ENCODE measurements around the gene RABGGTA.

The RABGGTA gene

DNA sequence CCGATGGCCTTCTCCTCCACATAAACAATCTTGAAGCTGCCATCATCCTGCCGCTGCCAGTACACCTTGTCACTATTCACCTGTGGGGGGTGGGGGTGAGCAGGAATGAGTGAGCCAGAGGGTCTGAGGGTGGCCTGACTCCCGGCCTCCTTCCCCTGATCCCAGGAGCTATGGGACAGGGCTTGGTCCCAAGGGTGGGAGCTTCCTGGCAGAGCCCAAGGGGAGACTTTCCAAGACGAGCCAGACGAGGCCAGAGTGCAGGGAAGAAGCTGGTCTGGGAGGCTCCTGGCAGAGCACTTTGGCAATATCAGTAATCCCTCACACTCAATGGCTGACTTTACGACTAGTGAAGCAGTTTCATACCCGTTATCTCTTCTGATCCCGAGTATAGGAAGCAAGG, 16.0 kb downstream of the RABGGTA start:
- Histone ChIP-seq H3K9ac (ENCODE audit: low read length) (no peak overlapping the region), H3K27ac (ENCODE audit: low read length) (no peak overlapping the region), H3K36me3 (replicated peaks; ENCODE audit: low read depth, low read length) (no peaks in the 10 kb centered on the region), H3K4me3 (ENCODE audit: low read length) (no peak overlapping the region), H4K20me1 (ENCODE audit: insufficient read depth, low read length) (no peaks in the 10 kb centered on the region), H3K4me1 (ENCODE audit: low read length) (peaks cover 9% of the 10 kb centered on the region), H3K27me3 (ENCODE audit: low read depth, low read length) (no peaks in the 10 kb centered on the region), H2AFZ (ENCODE audit: low read depth, low read length) (no peak overlapping the region), H3K4me2 (ENCODE audit: low read length) (no peak overlapping the region), H3K9me3 (ENCODE audit: insufficient read depth, low read length) (no peaks in the 10 kb centered on the region), H3K79me2 (ENCODE audit: low read length) (no peaks in the 10 kb centered on the region)
- TF ChIP-seq, protein P1, sequence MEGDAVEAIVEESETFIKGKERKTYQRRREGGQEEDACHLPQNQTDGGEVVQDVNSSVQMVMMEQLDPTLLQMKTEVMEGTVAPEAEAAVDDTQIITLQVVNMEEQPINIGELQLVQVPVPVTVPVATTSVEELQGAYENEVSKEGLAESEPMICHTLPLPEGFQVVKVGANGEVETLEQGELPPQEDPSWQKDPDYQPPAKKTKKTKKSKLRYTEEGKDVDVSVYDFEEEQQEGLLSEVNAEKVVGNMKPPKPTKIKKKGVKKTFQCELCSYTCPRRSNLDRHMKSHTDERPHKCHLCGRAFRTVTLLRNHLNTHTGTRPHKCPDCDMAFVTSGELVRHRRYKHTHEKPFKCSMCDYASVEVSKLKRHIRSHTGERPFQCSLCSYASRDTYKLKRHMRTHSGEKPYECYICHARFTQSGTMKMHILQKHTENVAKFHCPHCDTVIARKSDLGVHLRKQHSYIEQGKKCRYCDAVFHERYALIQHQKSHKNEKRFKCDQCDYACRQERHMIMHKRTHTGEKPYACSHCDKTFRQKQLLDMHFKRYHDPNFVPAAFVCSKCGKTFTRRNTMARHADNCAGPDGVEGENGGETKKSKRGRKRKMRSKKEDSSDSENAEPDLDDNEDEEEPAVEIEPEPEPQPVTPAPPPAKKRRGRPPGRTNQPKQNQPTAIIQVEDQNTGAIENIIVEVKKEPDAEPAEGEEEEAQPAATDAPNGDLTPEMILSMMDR (IDR thresholded peaks at IDR 0.05; ENCODE audit: low read depth, low read length) = no peak
- no peak for TF ChIP-seq EZH2phosphoT487 (IDR thresholded peaks at IDR 0.05; ENCODE audit: low read depth)

DNA sequence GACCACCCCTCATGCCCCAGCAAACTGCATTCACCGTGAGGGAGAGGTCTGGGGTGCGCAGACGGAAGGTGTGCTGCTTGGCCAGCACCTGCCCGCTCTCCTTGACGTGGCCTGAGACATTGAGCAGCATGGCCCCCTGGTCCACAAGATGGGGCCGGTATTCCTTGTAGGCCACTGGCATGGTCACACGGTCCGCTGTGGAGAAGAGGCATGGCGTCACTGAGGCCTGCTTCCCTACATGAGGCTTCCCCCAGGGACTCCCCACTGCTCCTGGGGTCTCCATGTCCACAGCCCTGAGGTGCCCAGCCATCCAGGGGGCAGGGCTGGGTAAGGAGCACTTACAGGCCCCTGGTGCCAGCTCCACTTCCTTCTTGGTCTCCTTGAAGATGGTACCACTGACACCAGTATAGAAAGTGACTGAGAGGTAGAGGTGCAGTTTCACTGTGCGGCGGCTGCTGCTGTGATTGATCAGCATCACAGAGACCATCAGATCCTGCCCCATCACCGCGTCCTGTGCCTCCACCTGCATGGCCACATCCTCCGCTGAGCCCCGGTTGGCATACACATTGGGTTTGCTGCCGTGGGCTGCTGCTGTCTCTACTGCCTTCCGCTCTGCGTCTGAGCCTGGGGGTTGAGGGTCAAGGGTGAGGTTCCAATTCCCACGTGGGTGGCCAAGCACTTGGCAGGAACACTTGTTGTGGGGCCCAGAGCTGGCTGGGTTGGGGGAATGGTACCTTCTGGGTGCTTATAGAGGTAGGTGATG, 16.6 kb downstream of the RABGGTA start:
- H3K9me3 ChIP-seq (ENCODE audit: insufficient read depth, low read length) = no peaks in the 10 kb centered on the region
- H3K36me3 ChIP-seq (replicated peaks; ENCODE audit: low read depth, low read length) = no peaks in the 10 kb centered on the region
- H2AFZ ChIP-seq (ENCODE audit: low read depth, low read length) = no peak overlapping the region
- no peak overlapping the region for H3K27ac ChIP-seq (ENCODE audit: low read length)
- no peaks in the 10 kb centered on the region for H3K27me3 ChIP-seq (ENCODE audit: low read depth, low read length)
- H3K4me1 ChIP-seq (ENCODE audit: low read length) = peaks cover 12% of the 10 kb centered on the region
- no peak overlapping the region for H3K4me2 ChIP-seq (ENCODE audit: low read length)
- no peak overlapping the region for H3K4me3 ChIP-seq (ENCODE audit: low read length)
- TF ChIP-seq, protein P1 (IDR thresholded peaks at IDR 0.05; ENCODE audit: low read depth, low read length) = no peak
- no peak for TF ChIP-seq EZH2phosphoT487 (IDR thresholded peaks at IDR 0.05; ENCODE audit: low read depth)
- H3K79me2 ChIP-seq (ENCODE audit: low read length) = no peaks in the 10 kb centered on the region
- H4K20me1 ChIP-seq (ENCODE audit: insufficient read depth, low read length) = no peaks in the 10 kb centered on the region
- no peak overlapping the region for H3K9ac ChIP-seq (ENCODE audit: low read length)

DNA sequence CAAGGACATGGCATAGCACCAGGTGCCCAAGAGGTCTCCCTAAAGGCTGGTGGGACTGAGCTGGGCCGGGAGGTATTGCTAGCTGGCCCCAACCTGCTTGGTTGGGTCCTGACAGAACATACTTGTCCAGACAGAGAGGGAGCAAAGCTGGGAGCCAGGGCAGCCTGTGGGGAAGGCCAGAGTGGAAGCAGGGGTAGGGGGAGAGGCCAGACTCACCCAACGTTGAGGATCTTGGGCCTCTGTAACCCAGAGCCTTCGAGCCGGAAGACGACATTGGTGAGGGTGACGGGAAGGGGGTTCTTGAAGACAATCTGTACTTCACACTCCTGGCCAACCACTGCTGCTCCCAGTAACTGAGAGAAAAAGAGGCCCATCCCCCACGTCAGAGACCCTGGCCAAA, 17.5 kb downstream of the RABGGTA start:
- H3K36me3 ChIP-seq (replicated peaks; ENCODE audit: low read depth, low read length) = no peaks in the 10 kb centered on the region
- H3K9me3 ChIP-seq (ENCODE audit: insufficient read depth, low read length) = no peaks in the 10 kb centered on the region
- no peak overlapping the region for H3K9ac ChIP-seq (ENCODE audit: low read length)
- H4K20me1 ChIP-seq (ENCODE audit: insufficient read depth, low read length) = no peaks in the 10 kb centered on the region
- H3K4me3 ChIP-seq (ENCODE audit: low read length) = no peak overlapping the region
- H3K4me1 ChIP-seq (ENCODE audit: low read length) = peaks cover 12% of the 10 kb centered on the region
- no peak overlapping the region for H3K27ac ChIP-seq (ENCODE audit: low read length)
- no peak overlapping the region for H3K4me2 ChIP-seq (ENCODE audit: low read length)
- H2AFZ ChIP-seq (ENCODE audit: low read depth, low read length) = no peak overlapping the region
- H3K79me2 ChIP-seq (ENCODE audit: low read length) = no peaks in the 10 kb centered on the region
- TF ChIP-seq EZH2phosphoT487 (IDR thresholded peaks at IDR 0.05; ENCODE audit: low read depth) = no peak
- TF ChIP-seq, protein P1 (IDR thresholded peaks at IDR 0.05; ENCODE audit: low read depth, low read length) = no peak
- no peaks in the 10 kb centered on the region for H3K27me3 ChIP-seq (ENCODE audit: low read depth, low read length)

DNA sequence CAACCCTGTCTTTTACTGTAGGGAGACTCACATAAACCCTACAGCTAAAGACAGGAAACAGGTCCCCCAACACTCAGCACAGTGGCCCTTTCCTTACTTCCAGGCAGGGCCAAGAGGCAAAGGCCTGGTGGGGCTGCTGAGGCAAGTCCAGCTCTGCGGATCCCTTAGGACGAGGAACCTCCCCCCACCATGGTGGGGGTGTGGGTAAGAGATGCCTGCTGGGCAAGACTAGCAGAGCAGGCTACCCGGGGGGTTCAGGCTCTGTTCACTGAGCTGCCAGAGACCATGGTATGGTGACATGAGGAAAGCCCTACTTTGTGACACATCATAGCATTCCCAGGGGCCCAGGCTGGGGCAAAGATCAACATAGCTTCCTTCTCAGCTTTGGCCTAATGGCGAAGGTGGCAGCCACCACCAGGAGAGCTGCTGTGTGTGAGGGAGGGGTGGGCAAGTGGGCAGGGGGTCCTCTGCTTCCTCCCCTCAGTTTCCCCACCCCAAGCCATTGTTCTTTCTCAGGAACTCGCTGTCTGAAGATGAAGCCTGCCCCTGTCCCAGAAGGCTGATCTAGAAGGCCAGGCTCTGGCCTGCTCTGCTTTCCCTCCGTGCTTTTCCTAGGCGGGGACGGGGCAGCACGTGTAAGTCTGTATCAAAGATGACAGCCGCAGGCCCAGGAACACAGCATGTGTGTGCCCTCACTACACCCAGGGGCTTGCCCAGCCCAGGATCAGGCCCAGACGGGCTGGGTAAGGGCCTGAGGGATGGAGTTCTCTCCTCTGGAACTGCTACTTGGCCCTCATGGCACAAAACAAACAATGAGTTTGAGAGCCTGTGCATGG, 18.9 kb downstream of the RABGGTA start:
- Histone ChIP-seq H3K4me3 (ENCODE audit: low read length) (no peak overlapping the region), H3K9ac (ENCODE audit: low read length) (no peak overlapping the region), H3K27ac (ENCODE audit: low read length) (no peak overlapping the region), H3K79me2 (ENCODE audit: low read length) (no peaks in the 10 kb centered on the region), H3K36me3 (replicated peaks; ENCODE audit: low read depth, low read length) (no peaks in the 10 kb centered on the region), H3K4me2 (ENCODE audit: low read length) (no peak overlapping the region), H3K9me3 (ENCODE audit: insufficient read depth, low read length) (no peaks in the 10 kb centered on the region), H2AFZ (ENCODE audit: low read depth, low read length) (no peak overlapping the region), H4K20me1 (ENCODE audit: insufficient read depth, low read length) (no peaks in the 10 kb centered on the region), H3K4me1 (ENCODE audit: low read length) (peaks cover 17% of the 10 kb centered on the region), H3K27me3 (ENCODE audit: low read depth, low read length) (no peaks in the 10 kb centered on the region)
- TF ChIP-seq, protein P1 (IDR thresholded peaks at IDR 0.05; ENCODE audit: low read depth, low read length) = no peak
- TF ChIP-seq EZH2phosphoT487 (IDR thresholded peaks at IDR 0.05; ENCODE audit: low read depth) = no peak
